Lung (tissue), 12 donors: ENCODE results near the gene HID1. TPM values are rescaled to one million over a fixed set of nuclear protein-coding genes. Genes with fewer than 3 reads are reported as not detected.

Experiments used
- ATAC-seq: fragments of 200-7000 bp; cut with Tn5 transposase; one replicate; pipeline ENCODE4 v1.9.1; 2020; ENCODE audit warnings: moderate number of reproducible peaks; ENCODE audit not compliant: insufficient read depth, low FRiP score
- DNase-seq, 3 donors: peaks; one replicate each; pipeline ENCODE4 v3.0.0-alpha.2; 2013 to 2017
- H3K27ac ChIP-seq, 2 donors: one replicate each; pipeline ENCODE4 v1.5.1; 2013; ENCODE audit warnings: mild to moderate bottlenecking in 2 of 2, moderate library complexity in 2 of 2, control low read depth in 1 of 2, inconsistent platforms in 1 of 2, low read depth in 1 of 2, low read length in 1 of 2
- H3K27me3 ChIP-seq, 3 donors: one replicate each; pipeline ENCODE4 v1.5.1; 2013; ENCODE audit warnings: low read length in 2 of 3; ENCODE audit not compliant: control insufficient read depth in 3 of 3, insufficient read depth in 3 of 3
- H3K36me3 ChIP-seq, 4 donors: one replicate each; pipeline ENCODE4 v1.5.1; 2013; ENCODE audit warnings: low read length in 4 of 4, mild to moderate bottlenecking in 1 of 4, moderate library complexity in 1 of 4; ENCODE audit not compliant: control insufficient read depth in 4 of 4, insufficient read depth in 4 of 4
- H3K4me1 ChIP-seq, 5 donors: one replicate each; pipeline ENCODE4 v1.5.1; 2013; ENCODE audit warnings: low read length in 5 of 5, mild to moderate bottlenecking in 2 of 5, moderate library complexity in 1 of 5; ENCODE audit not compliant: control insufficient read depth in 5 of 5, insufficient read depth in 5 of 5
- H3K4me3 ChIP-seq: one replicate; pipeline ENCODE4 v1.5.1; 2013; ENCODE audit warnings: mild to moderate bottlenecking, control low read depth, moderate library complexity
- H3K9ac ChIP-seq, 2 donors: one replicate each; pipeline ENCODE4 v1.5.1; 2013; ENCODE audit warnings: low read length in 2 of 2, control low read depth in 1 of 2; ENCODE audit not compliant: insufficient read depth in 1 of 2
- H3K9me3 ChIP-seq, 4 donors: one replicate each; pipeline ENCODE4 v1.5.1; 2013; ENCODE audit warnings: low read length in 3 of 4, mild to moderate bottlenecking in 1 of 4, moderate library complexity in 1 of 4; ENCODE audit not compliant: control insufficient read depth in 4 of 4, insufficient read depth in 3 of 4
- WGBS, 2 donors: extraction: QIAGEN DNeasy Blood & Tissue Kit; methylation state at CpG; one replicate each; pipeline ENCODE4 v1.1.7; 2013; 5-methylcytosine and 5-hydroxymethylcytosine counted together
- polyA plus RNA-seq, 2 donors: library from polyadenylated mRNA; stranded (reverse); fragments of 200-250 nt; gene quantifications; one replicate each; pipeline ENCODE4 v1.2.1, GENCODE V29; 2013
- total RNA-seq, 2 donors: library from RNA; depleted of rRNA in 1 of 2; stranded (reverse); fragments of >200 nt in 1 of 2; gene quantifications; one replicate each; pipeline ENCODE4 v1.2.1, GENCODE V29; 2014 to 2021
- TF ChIP-seq, protein P1 (sequence below): IDR thresholded peaks from 2 replicates; pipeline ENCODE4 v1.5.1; 2012; ENCODE audit warnings: mild to moderate bottlenecking; ENCODE audit errors: control extremely low read depth, extremely low read depth
- donor health status: control.
- donor health status: control.
- donor health status: Bipolar disorder and iron deficiency.
- donor health status: healthy.
- donor health status: DM: yes; HTN: yes; CAD: no.

HID1 gene
- total and polyA plus RNA-seq, 4 donors, result 15.2 to 42.1 (median 29.2) TPM

- Histone ChIP-seq H3K36me3 (peaks cover 4 to 29% (median 8%) of the 10 kb centered on the region in 4 donors), H3K9ac (no peak overlapping the region), H3K4me3 (no peak overlapping the region), H3K27ac (no peak overlapping the region), H3K27me3 (no peaks in the 10 kb centered on the region), H3K4me1 (no peaks in the 10 kb centered on the region), H3K9me3 (no peaks in the 10 kb centered on the region)
- 96 to 98% methylated on average over 19 of the region's 19 CpGs for WGBS, 2 donors
- no peak for ATAC-seq
- no peak for DNase-seq
- TF ChIP-seq, protein P1, sequence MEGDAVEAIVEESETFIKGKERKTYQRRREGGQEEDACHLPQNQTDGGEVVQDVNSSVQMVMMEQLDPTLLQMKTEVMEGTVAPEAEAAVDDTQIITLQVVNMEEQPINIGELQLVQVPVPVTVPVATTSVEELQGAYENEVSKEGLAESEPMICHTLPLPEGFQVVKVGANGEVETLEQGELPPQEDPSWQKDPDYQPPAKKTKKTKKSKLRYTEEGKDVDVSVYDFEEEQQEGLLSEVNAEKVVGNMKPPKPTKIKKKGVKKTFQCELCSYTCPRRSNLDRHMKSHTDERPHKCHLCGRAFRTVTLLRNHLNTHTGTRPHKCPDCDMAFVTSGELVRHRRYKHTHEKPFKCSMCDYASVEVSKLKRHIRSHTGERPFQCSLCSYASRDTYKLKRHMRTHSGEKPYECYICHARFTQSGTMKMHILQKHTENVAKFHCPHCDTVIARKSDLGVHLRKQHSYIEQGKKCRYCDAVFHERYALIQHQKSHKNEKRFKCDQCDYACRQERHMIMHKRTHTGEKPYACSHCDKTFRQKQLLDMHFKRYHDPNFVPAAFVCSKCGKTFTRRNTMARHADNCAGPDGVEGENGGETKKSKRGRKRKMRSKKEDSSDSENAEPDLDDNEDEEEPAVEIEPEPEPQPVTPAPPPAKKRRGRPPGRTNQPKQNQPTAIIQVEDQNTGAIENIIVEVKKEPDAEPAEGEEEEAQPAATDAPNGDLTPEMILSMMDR, result no peak
Observed at GRCh38 chr17:75003957-75004355, 31.4 kb upstream of the HID1 start.

- H3K4me1 ChIP-seq, result no peaks in the 10 kb centered on the region
- TF ChIP-seq, protein P1, result no peak
- DNase-seq, result no peak
Observed at GRCh38 chr17:75003070-75003956, 30.8 kb upstream of the HID1 start.

GRCh38 chr17:75001915-75002843 is 29.6 kb upstream of the HID1 start:
- ATAC-seq, result no peak

More at GRCh38 chr17:75003070-75003956, 30.8 kb upstream of the HID1 start:
- H3K27ac ChIP-seq, result no peak overlapping the region
- 91 to 95% methylated on average over 75 to 76 of the region's 76 CpGs for WGBS, 2 donors
- peaks cover 4 to 29% (median 8%) of the 10 kb centered on the region in 4 donors for H3K36me3 ChIP-seq
- no peaks in the 10 kb centered on the region for H3K9me3 ChIP-seq
- H3K4me3 ChIP-seq, result no peak overlapping the region
- H3K27me3 ChIP-seq, result no peaks in the 10 kb centered on the region
- ATAC-seq, result no peak
- H3K9ac ChIP-seq, result no peak overlapping the region

More at GRCh38 chr17:75001915-75002843, 29.6 kb upstream of the HID1 start:
- no peak for DNase-seq
- H3K9ac ChIP-seq, result no peak overlapping the region
- no peaks in the 10 kb centered on the region for H3K4me1 ChIP-seq
- no peaks in the 10 kb centered on the region for H3K27me3 ChIP-seq
- H3K27ac ChIP-seq, result no peak overlapping the region
- TF ChIP-seq, protein P1, result no peak
- WGBS, 2 donors, result 85 to 92% methylated on average over 15 of the region's 15 CpGs
- H3K9me3 ChIP-seq, result no peaks in the 10 kb centered on the region
- H3K36me3 ChIP-seq, result peaks cover 4 to 29% (median 8%) of the 10 kb centered on the region in 4 donors
- H3K4me3 ChIP-seq, result no peak overlapping the region
